Type B pancreatic cell (in vitro differentiated cells): ENCODE results near the gene PLCD4. TPM values are rescaled to one million over a fixed set of nuclear protein-coding genes. Genes with fewer than 3 reads are reported as not detected.

ENCODE experiments used
- DNase-seq: peaks from one replicate; pipeline ENCODE4 v3.0.0; 2021; ENCODE audit warnings: mixed read lengths; ENCODE audit not compliant: unreplicated experiment; ENCODE audit errors: extremely low spot score
- H3K27ac Mint-ChIP-seq: 2 replicates; pipeline ENCODE4 v1.8.0; 2021; ENCODE audit warnings: mild to moderate bottlenecking, mixed read lengths
- H3K27me3 Mint-ChIP-seq: 2 replicates; pipeline ENCODE4 v1.8.0; 2021; ENCODE audit warnings: mixed read lengths
- H3K36me3 Mint-ChIP-seq: 2 replicates; pipeline ENCODE4 v1.8.0; 2021; ENCODE audit warnings: mixed read lengths
- H3K4me1 Mint-ChIP-seq: one replicate; pipeline ENCODE4 v1.8.0; 2021; ENCODE audit warnings: mixed read lengths; ENCODE audit not compliant: unreplicated experiment
- H3K4me3 Mint-ChIP-seq: 2 replicates; pipeline ENCODE4 v1.8.0; 2021; ENCODE audit warnings: mild to moderate bottlenecking, mixed read lengths
- H3K9me3 Mint-ChIP-seq: 2 replicates; pipeline ENCODE4 v1.8.0; 2021; ENCODE audit warnings: mixed read lengths
- total RNA-seq: library from RNA; stranded (reverse); gene quantifications from 2 replicates; pipeline ENCODE4 v1.2.1, GENCODE V29; 2021; ENCODE audit warnings: low replicate concordance
- TF ChIP-seq, protein P1 (sequence below): fragments of 200-600 bp; sonication (generic); conservative IDR thresholded peaks from 2 replicates; pipeline ENCODE4 v1.5.0; 2021; ENCODE audit warnings: antibody characterized with exemption, mild to moderate bottlenecking

Gene PLCD4
- total RNA-seq, 1 donor from 2014 or later: 1.4 TPM

DNA sequence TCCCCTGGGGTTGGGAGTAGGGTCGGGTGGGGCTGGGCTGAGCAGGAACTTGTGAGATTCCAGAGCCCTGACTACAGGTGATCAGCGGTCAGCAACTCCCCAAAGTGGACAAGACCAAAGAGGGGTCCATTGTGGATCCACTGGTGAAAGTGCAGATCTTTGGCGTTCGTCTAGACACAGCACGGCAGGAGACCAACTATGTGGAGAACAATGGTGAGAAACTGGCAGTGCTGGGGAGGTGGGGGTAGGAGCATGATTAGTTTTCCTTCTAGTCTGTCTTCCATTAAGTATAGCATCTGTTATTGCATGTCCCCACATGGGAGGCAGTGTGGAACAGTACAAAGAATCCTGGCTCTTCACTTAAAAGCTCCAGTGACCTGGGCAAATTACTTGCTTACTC is 28.0 kb downstream of the PLCD4 start:
- Mint-ChIP-seq H3K27ac (no peak overlapping the region), H3K9me3 (no peaks in the 10 kb centered on the region), H3K4me1 (no peaks in the 10 kb centered on the region), H3K36me3 (peaks cover 19% of the 10 kb centered on the region), H3K4me3 (no peak overlapping the region), H3K27me3 (no peaks in the 10 kb centered on the region)
- TF ChIP-seq, protein P1, sequence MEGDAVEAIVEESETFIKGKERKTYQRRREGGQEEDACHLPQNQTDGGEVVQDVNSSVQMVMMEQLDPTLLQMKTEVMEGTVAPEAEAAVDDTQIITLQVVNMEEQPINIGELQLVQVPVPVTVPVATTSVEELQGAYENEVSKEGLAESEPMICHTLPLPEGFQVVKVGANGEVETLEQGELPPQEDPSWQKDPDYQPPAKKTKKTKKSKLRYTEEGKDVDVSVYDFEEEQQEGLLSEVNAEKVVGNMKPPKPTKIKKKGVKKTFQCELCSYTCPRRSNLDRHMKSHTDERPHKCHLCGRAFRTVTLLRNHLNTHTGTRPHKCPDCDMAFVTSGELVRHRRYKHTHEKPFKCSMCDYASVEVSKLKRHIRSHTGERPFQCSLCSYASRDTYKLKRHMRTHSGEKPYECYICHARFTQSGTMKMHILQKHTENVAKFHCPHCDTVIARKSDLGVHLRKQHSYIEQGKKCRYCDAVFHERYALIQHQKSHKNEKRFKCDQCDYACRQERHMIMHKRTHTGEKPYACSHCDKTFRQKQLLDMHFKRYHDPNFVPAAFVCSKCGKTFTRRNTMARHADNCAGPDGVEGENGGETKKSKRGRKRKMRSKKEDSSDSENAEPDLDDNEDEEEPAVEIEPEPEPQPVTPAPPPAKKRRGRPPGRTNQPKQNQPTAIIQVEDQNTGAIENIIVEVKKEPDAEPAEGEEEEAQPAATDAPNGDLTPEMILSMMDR: no peak
- DNase-seq: no peak

DNA sequence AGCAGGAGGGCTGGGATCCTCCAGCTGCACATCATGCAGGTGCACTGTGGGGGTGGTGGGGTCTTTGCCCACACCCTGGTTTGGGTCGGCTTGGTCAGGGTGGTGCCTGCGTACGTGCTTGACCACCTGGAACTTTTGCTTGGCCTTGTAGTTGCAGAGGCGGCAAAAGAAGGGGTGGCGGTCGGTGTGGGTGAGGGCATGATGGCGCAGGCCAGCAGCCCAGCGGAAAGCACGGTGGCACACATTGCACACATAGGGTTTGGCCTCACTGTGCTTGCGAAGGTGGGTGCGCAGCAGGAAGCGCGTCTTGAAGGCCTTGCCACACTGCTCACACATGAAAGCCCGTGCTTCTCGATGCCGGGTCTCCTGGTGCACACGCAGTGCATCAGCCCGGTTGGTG is 30.7 kb downstream of the PLCD4 start:
- Mint-ChIP-seq H3K27me3 (no peaks in the 10 kb centered on the region), H3K9me3 (no peaks in the 10 kb centered on the region), H3K27ac (no peak overlapping the region), H3K36me3 (peaks cover 18% of the 10 kb centered on the region), H3K4me1 (no peaks in the 10 kb centered on the region), H3K4me3 (no peak overlapping the region)
- DNase-seq: no peak
- TF ChIP-seq, protein P1: no peak

DNA sequence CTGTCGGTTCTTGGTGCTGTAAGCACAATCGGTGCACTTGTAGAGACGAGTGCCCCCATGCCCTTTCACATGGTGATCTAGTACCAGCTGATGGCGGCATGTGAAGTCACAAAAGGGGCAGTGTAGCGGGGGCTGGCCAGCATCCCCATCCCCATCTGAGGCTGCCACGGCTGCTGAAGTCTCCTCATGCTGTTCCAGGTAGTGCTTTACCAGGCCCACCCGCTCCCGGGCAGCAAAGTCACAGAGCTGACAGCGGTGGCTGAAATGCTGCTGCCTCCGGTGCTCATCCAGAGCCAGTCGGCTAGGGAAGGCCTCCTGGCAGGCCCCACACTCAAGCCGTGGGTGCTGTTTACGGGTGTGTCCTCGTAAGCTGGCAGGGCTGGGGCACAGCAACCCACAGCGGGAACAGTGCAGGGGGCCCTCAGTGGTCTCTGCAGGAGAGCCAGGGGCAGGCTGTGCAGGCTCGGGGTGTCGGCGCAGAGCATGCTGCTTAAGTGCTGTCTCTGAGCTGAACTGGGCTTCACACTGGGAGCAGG is 34.5 kb downstream of the PLCD4 start:
- no peak for DNase-seq
- H3K27ac Mint-ChIP-seq: no peak overlapping the region
- no peaks in the 10 kb centered on the region for H3K9me3 Mint-ChIP-seq

DNA sequence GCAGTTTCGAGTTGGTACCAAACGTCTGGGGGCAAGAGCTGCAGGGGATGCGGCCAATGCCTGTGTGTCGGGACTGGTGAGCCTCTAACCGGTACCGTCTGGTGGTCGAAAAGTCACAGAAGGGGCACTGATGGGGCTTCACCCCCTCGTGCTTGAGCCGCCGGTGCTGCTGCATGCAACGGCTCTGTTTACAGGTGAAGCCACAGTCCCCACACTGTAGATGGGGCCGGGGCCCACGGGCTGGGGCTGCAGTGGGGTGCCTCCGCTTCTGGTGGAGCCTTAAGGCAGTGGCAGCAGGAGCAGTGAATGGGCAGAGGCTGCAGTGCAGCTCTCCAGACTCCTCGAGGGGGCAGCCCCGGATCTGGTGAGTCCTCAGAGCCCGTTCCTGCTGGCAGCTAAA is 35.1 kb downstream of the PLCD4 start:
- Mint-ChIP-seq H3K4me1 (no peaks in the 10 kb centered on the region), H3K27me3 (no peaks in the 10 kb centered on the region), H3K27ac (no peak overlapping the region), H3K36me3 (peaks cover 2% of the 10 kb centered on the region), H3K9me3 (no peaks in the 10 kb centered on the region), H3K4me3 (no peak overlapping the region)
- DNase-seq: no peak
- TF ChIP-seq, protein P1: no peak

More for the DNA sequence above, 34.5 kb downstream of the PLCD4 start:
- Mint-ChIP-seq H3K27me3 (no peaks in the 10 kb centered on the region), H3K36me3 (peaks cover 8% of the 10 kb centered on the region), H3K4me3 (no peak overlapping the region), H3K4me1 (no peaks in the 10 kb centered on the region)
- TF ChIP-seq, protein P1: no peak

DNA sequence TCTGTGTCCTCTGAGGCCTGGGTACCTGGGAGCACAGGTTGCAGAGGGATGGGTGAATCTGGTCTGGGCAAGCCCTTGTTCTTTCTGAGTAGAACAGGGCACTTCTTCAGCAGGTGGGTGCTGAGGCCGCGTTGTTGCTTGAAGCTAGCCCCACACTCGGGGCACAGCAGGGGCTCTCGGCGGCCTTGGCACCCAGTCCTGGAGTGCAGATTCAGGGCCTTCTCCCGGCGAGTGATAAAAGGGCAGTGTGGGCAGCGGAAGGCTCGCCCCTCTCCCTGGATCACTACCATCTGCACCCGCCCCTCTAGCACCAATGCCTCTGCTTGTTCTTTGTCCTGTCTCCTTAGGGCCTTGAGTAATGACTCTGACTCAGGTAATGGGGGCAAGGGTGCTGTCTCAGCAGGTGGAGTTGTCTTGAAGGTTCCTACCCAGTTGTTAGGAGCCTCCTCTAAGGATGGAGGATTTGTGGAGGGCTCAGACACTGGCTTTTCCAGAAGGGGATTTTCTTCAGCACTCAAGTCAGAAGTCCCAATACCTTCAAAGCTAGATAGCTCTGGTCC is 36.1 kb downstream of the PLCD4 start:
- H3K4me3 Mint-ChIP-seq: no peak overlapping the region
- no peak for DNase-seq
- no peaks in the 10 kb centered on the region for H3K9me3 Mint-ChIP-seq
- no peaks in the 10 kb centered on the region for H3K27me3 Mint-ChIP-seq
- no peaks in the 10 kb centered on the region for H3K36me3 Mint-ChIP-seq
- no peaks in the 10 kb centered on the region for H3K4me1 Mint-ChIP-seq
- H3K27ac Mint-ChIP-seq: no peak overlapping the region
- TF ChIP-seq, protein P1: no peak
